T-cell (primary cell): Measurements from ENCODE around the gene NDUFS5. TPM values are rescaled to one million over a fixed set of nuclear protein-coding genes. Genes with fewer than 3 reads are reported as not detected.

Experiments
- ATAC-seq, 4 experiments: fragments of 200-7000 bp in 3 of 4; fragments of 150-1000 bp in 1 of 4; cut with Tn5 transposase; replicated peaks in 1 of 4; 1 replicate in 3 of 4; 2 replicates in 1 of 4; pipeline ENCODE4 v1.10.0; 2021; ENCODE audit warnings: moderate library complexity in 3 of 4, mild to moderate bottlenecking in 2 of 4, moderate number of reproducible peaks in 1 of 4
- CTCF ChIA-PET, 2 donors: fragments of 300-600 bp; sonication (Branson Sonifier 250); formaldehyde crosslinking; loops; one replicate each; lab custom pipeline; 2022; ENCODE audit warnings: antibody characterized with exemption in 2 of 2; lab: Charles Lee
- POLR2A ChIA-PET, 2 donors: fragments of 300-600 bp; sonication (Branson Sonifier 250); formaldehyde crosslinking; loops; one replicate each; lab custom pipeline; 2022; ENCODE audit warnings: antibody characterized with exemption in 2 of 2; lab: Charles Lee
- DNase-seq, 35 experiments: peaks; one replicate each; pipeline versions ENCODE4 v3.0.0 to v3.0.0-alpha.2; 2013 to 2023
- H3K27ac ChIP-seq: one replicate; pipeline ENCODE4 v1.5.1; 2013; ENCODE audit warnings: low read length
- H3K27me3 ChIP-seq, 2 experiments: replicated peaks in 1 of 2; 1 replicate in 1 of 2; 2 replicates in 1 of 2; pipeline versions ENCODE4 v1.6.1 to v1.7.0; 2013; ENCODE audit warnings: low read length in 1 of 2, mixed read lengths in 1 of 2; ENCODE audit not compliant: control insufficient read depth in 2 of 2, insufficient read depth in 2 of 2; ENCODE audit errors: extremely low read depth in 1 of 2
- H3K36me3 ChIP-seq, 2 donors: 1 replicate in 1 of 2; 2 replicates in 1 of 2; pipeline versions ENCODE4 v1.6.1 to v1.7.0; 2013; ENCODE audit warnings: low read length in 1 of 2; ENCODE audit not compliant: control insufficient read depth in 2 of 2, insufficient read depth in 1 of 2; ENCODE audit errors: extremely low read depth in 1 of 2
- H3K4me1 ChIP-seq, 2 experiments: 1 replicate in 1 of 2; 2 replicates in 1 of 2; pipeline versions ENCODE4 v1.6.1 to v1.7.0; 2013; ENCODE audit warnings: low read length in 2 of 2, mixed read lengths in 1 of 2; ENCODE audit not compliant: insufficient read depth in 2 of 2, control insufficient read depth in 1 of 2; ENCODE audit errors: extremely low read depth in 1 of 2
- H3K4me3 ChIP-seq, 2 donors: 1 replicate in 1 of 2; 2 replicates in 1 of 2; pipeline versions ENCODE4 v1.5.1 to v1.7.0; 2013; ENCODE audit warnings: mild to moderate bottlenecking in 2 of 2, low read length in 1 of 2, moderate library complexity in 1 of 2; ENCODE audit not compliant: control insufficient read depth in 1 of 2; ENCODE audit errors: extremely low read depth in 1 of 2
- H3K9me3 ChIP-seq: 2 replicates; pipeline ENCODE4 v1.7.0; 2013
- H3K27ac Mint-ChIP-seq, 2 donors: one replicate each; pipeline ENCODE4 v1.8.0; 2020 to 2021; ENCODE audit warnings: mild to moderate bottlenecking in 2 of 2, mixed read lengths in 2 of 2
- H3K27me3 Mint-ChIP-seq, 2 donors: one replicate each; pipeline ENCODE4 v1.8.0; 2021 to 2022; ENCODE audit warnings: mixed read lengths in 2 of 2
- H3K36me3 Mint-ChIP-seq: one replicate; pipeline ENCODE4 v1.8.0; 2021; ENCODE audit warnings: mixed read lengths
- H3K4me1 Mint-ChIP-seq, 3 donors: one replicate each; pipeline ENCODE4 v1.8.0; 2020 to 2022; ENCODE audit warnings: mixed read lengths in 3 of 3, mild to moderate bottlenecking in 1 of 3
- H3K4me3 Mint-ChIP-seq, 3 donors: one replicate each; pipeline ENCODE4 v1.8.0; 2020 to 2022; ENCODE audit warnings: mild to moderate bottlenecking in 3 of 3, mixed read lengths in 3 of 3, moderate library complexity in 3 of 3
- H3K9me3 Mint-ChIP-seq, 3 donors: one replicate each; pipeline ENCODE4 v1.8.0; 2020 to 2022; ENCODE audit warnings: mixed read lengths in 3 of 3
- WGBS: methylation state at CpG from one replicate; pipeline ENCODE4 v1.1.5; 2013; ENCODE audit warnings: missing lambda C conversion rate; ENCODE audit not compliant: insufficient coverage; 5-methylcytosine and 5-hydroxymethylcytosine counted together
- total RNA-seq, 35 experiments: library from RNA in 6 of 35; stranded (reverse) in 6 of 35; fragments of 120-200 nt in 1 of 35; gene quantifications; one replicate each; pipeline versions ENCODE4 v1.2.1 to v1.2.4 and lab custom pipeline; 2013 to 2026

Gene NDUFS5
- total RNA-seq, 5 donors from 2014 or later (not counting 1 experiment from before 2014, with no cell fraction given) = 95.3 to 120 (median 101) TPM

DNA sequence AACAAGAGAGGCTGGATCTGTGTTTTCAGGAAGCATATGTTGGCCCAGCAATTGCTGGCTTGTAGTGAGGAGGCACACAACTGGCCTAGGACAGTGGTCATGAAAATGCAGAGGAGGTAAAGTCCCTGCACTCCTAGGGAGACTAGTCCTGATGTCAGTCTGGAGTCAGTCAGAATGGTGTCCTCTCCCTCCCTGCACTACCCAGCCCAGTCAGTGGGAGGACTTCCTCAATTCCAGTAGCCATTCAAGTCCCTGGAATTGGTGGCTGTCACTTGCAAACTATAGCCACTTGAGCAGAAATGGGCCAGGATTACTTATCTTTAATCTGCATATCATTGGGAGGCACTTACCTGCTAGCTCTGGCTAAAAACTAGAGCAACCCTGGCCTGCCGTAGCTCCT lies 18.6 kb downstream of the NDUFS5 start:
- no peak overlapping the region for H3K27ac ChIP-seq
- no peak for ATAC-seq
- peaks cover under 1 to 4% (median 1%) of the 10 kb centered on the region in 3 donors for H3K4me1 Mint-ChIP-seq
- no peaks in the 10 kb centered on the region for H3K27me3 ChIP-seq
- no peaks in the 10 kb centered on the region for H3K9me3 Mint-ChIP-seq
- DNase-seq = no peak
- H3K27me3 Mint-ChIP-seq = no peaks in the 10 kb centered on the region
- no peaks in the 10 kb centered on the region for H3K4me1 ChIP-seq
- H3K4me3 ChIP-seq = no peak overlapping the region
- H3K36me3 Mint-ChIP-seq = peaks cover 26% of the 10 kb centered on the region
- ChIA-PET CTCF (no interaction called here), POLR2A (no interaction called here)
- no peak overlapping the region for H3K4me3 Mint-ChIP-seq
- peak overlapping the region in 1 of 2 donors; percentile 25 for H3K27ac Mint-ChIP-seq
- no peaks in the 10 kb centered on the region for H3K9me3 ChIP-seq
- peaks cover 0 to 8% of the 10 kb centered on the region in 2 donors for H3K36me3 ChIP-seq
- no CpG with 5 or more reads among the region's 1 CpG for WGBS

GRCh38 chr1:39045231-39045630 lies 19.1 kb downstream of the NDUFS5 start:
- 100% methylated on average over 3 of the region's 8 CpGs for WGBS
- no peak for ATAC-seq
- ChIA-PET POLR2A (no interaction called here), CTCF (no interaction called here)
- Histone ChIP-seq H3K36me3 (peaks cover 0 to 11% of the 10 kb centered on the region in 2 donors), H3K4me3 (no peak overlapping the region), H3K9me3 (no peaks in the 10 kb centered on the region), H3K4me1 (no peaks in the 10 kb centered on the region), H3K27me3 (no peaks in the 10 kb centered on the region), H3K27ac (no peak overlapping the region)
- Mint-ChIP-seq H3K36me3 (peaks cover 26% of the 10 kb centered on the region), H3K27me3 (no peaks in the 10 kb centered on the region), H3K27ac (no peak overlapping the region), H3K4me1 (no peaks in the 10 kb centered on the region), H3K4me3 (no peak overlapping the region), H3K9me3 (no peaks in the 10 kb centered on the region)
- no peak for DNase-seq

- peaks cover 5 to 9% (median 5%) of the 10 kb centered on the region in 3 donors for H3K4me1 Mint-ChIP-seq
- no peaks in the 10 kb centered on the region for H3K27me3 Mint-ChIP-seq
- Histone ChIP-seq H3K36me3 (peaks cover 0 to 11% of the 10 kb centered on the region in 2 donors), H3K27ac (no peak overlapping the region), H3K4me1 (no peaks in the 10 kb centered on the region), H3K27me3 (no peaks in the 10 kb centered on the region), H3K9me3 (no peaks in the 10 kb centered on the region), H3K4me3 (no peak overlapping the region)
- DNase-seq = no peak
- ATAC-seq = no peak
- ChIA-PET POLR2A (no interaction called here), CTCF (no interaction called here)
- H3K9me3 Mint-ChIP-seq = no peaks in the 10 kb centered on the region
- H3K36me3 Mint-ChIP-seq = peaks cover 26% of the 10 kb centered on the region
- no CpG with 5 or more reads among the region's 6 CpGs for WGBS
- H3K27ac Mint-ChIP-seq = no peak overlapping the region
- H3K4me3 Mint-ChIP-seq = no peak overlapping the region
These were observed 20.6 kb downstream of the NDUFS5 start for GRCh38 chr1:39046613-39047210.

GRCh38 chr1:39047374-39048229 lies 21.5 kb downstream of the NDUFS5 start:
- no peaks in the 10 kb centered on the region for H3K9me3 Mint-ChIP-seq
- no peak overlapping the region for H3K27ac ChIP-seq
- peaks cover 24% of the 10 kb centered on the region for H3K36me3 Mint-ChIP-seq
- no peaks in the 10 kb centered on the region for H3K27me3 ChIP-seq
- ATAC-seq (no peak), DNase-seq (no peak)
- WGBS = 96% methylated on average over 3 of the region's 12 CpGs
- POLR2A ChIA-PET = interaction anchor here in 1 of 2 donors (0.7 kb wide), 1 partner anchor 173 kb away, joined by 5 read pairs; no protein-coding TSS in a partner anchor
- CTCF ChIA-PET = interaction anchor here in 1 of 2 donors (0.6 kb wide), 1 partner anchor 199 kb away, joined by 3 read pairs; no protein-coding TSS in a partner anchor
- peaks cover 5 to 9% (median 5%) of the 10 kb centered on the region in 3 donors for H3K4me1 Mint-ChIP-seq
- no peak overlapping the region for H3K27ac Mint-ChIP-seq
- no peak overlapping the region for H3K4me3 Mint-ChIP-seq
- no peaks in the 10 kb centered on the region for H3K9me3 ChIP-seq
- H3K27me3 Mint-ChIP-seq = no peaks in the 10 kb centered on the region
- no peak overlapping the region for H3K4me3 ChIP-seq
- no peaks in the 10 kb centered on the region for H3K4me1 ChIP-seq
- peaks cover 0 to 6% of the 10 kb centered on the region in 2 donors for H3K36me3 ChIP-seq

GRCh38 chr1:39048745-39049370 lies 22.7 kb downstream of the NDUFS5 start:
- no peak overlapping the region for H3K27ac ChIP-seq
- no peak overlapping the region for H3K4me3 Mint-ChIP-seq
- no peaks in the 10 kb centered on the region for H3K9me3 Mint-ChIP-seq
- peaks cover 0 to 3% of the 10 kb centered on the region in 2 donors for H3K36me3 ChIP-seq
- ChIA-PET CTCF (interaction anchor here (0.6 to 0.7 kb wide), 3 partner anchors 45 to 1471 kb away, joined by 4 to 11 read pairs (median 5); no protein-coding TSS in a partner anchor), POLR2A (interaction anchor here in 1 of 2 donors (0.7 kb wide), 1 partner anchor 174 kb away, joined by 5 read pairs; no protein-coding TSS in a partner anchor)
- ATAC-seq (no peak), DNase-seq (no peak)
- WGBS = 85% methylated on average over 6 of the region's 7 CpGs
- H3K27me3 Mint-ChIP-seq = no peaks in the 10 kb centered on the region
- peaks cover 16% of the 10 kb centered on the region for H3K36me3 Mint-ChIP-seq
- H3K4me1 ChIP-seq = no peaks in the 10 kb centered on the region
- H3K4me1 Mint-ChIP-seq = peaks cover 5 to 9% (median 5%) of the 10 kb centered on the region in 3 donors
- H3K27me3 ChIP-seq = no peaks in the 10 kb centered on the region
- no peak overlapping the region for H3K4me3 ChIP-seq
- no peaks in the 10 kb centered on the region for H3K9me3 ChIP-seq
- H3K27ac Mint-ChIP-seq = no peak overlapping the region

DNA sequence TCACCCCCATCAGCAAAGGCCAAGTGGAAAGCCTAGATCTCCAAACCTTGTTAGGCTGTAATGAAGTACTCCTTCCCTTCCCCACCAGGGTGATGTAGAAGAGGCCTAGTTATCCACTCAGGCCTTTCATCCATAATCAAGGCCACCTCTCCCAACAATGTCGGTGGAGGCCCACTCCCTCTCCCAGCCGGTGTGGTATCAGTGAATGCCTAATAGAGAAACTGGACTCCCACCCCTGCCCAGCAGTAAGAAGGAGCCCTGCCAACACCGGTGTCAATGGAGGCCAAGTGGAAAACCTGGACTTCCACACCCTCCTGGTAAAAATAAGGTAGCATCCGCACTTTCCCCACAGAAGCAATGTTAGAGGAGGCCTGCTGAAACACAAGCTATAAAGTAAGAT lies 23.9 kb downstream of the NDUFS5 start:
- no peak for ATAC-seq
- 82% methylated on average over 2 of the region's 4 CpGs for WGBS
- CTCF ChIA-PET = no interaction called here

More for the DNA sequence above, 23.9 kb downstream of the NDUFS5 start:
- DNase-seq = no peak
- Histone ChIP-seq H3K36me3 (peaks cover 0 to 3% of the 10 kb centered on the region in 2 donors), H3K9me3 (no peaks in the 10 kb centered on the region), H3K4me1 (no peaks in the 10 kb centered on the region), H3K27me3 (no peaks in the 10 kb centered on the region), H3K4me3 (no peak overlapping the region), H3K27ac (no peak overlapping the region)
- POLR2A ChIA-PET = interaction anchor here in 1 of 2 donors (0.6 kb wide), 1 partner anchor 108 kb away, joined by 3 read pairs; no protein-coding TSS in a partner anchor
- Mint-ChIP-seq H3K4me1 (peaks cover 5 to 9% (median 5%) of the 10 kb centered on the region in 3 donors), H3K27ac (peak overlapping the region in 1 of 2 donors; percentile 29), H3K4me3 (no peak overlapping the region), H3K9me3 (no peaks in the 10 kb centered on the region), H3K27me3 (no peaks in the 10 kb centered on the region), H3K36me3 (peaks cover 13% of the 10 kb centered on the region)
